HG03457 (cell line): Measurements from ENCODE around the gene SLC12A5.

Source experiments
- ATAC-seq: cut with Tn5 transposase; IDR thresholded peaks from one replicate; pipeline ENCODE4 v1.9.1; 2021; ENCODE audit warnings: moderate number of reproducible peaks; ENCODE audit not compliant: unreplicated experiment

The SLC12A5 gene

GRCh38 chr20:46025376-46025783 is 3.6 kb upstream of the SLC12A5 start:
- ATAC-seq, result no peak

- no peak for ATAC-seq
These were observed 1.7 kb upstream of the SLC12A5 start for GRCh38 chr20:46027245-46027853.

GRCh38 chr20:46028110-46028509 is 905 bp upstream of the SLC12A5 start:
- ATAC-seq, result no peak

GRCh38 chr20:46030284-46031013 is 1.4 kb downstream of the SLC12A5 start:
- no peak for ATAC-seq

GRCh38 chr20:46031014-46031569 is 2.1 kb downstream of the SLC12A5 start:
- no peak for ATAC-seq

DNA sequence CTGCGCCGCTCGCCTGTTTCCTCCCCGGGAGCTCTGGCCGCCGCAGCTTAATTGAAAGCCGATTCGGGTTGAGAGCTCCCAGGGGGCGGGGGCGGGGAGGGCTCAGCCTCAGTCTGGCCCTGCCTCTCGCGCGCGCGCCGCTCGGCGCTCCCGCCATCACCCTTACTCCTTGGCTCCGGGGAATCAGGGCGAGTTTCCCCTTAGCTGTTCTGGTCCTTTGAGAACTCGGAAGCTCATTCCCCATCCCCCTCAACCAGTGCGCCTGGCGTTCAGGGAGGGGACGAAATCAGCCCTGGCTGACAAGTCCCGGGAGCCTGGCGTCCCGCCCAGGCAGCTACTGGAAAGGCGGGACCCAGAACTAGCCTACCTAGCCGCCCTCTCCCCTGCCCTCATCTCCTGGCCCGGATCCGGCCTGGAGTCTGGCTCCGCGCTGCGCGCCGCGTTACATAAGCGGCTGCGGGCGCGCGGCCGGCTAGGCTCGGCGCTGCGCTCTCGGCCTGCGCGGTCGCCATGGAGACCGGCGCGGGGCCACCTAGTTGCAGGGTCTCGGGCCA is 2.8 kb downstream of the SLC12A5 start:
- no peak for ATAC-seq

- no peak for ATAC-seq
These were observed 5.0 kb downstream of the SLC12A5 start for GRCh38 chr20:46034039-46034438.

DNA sequence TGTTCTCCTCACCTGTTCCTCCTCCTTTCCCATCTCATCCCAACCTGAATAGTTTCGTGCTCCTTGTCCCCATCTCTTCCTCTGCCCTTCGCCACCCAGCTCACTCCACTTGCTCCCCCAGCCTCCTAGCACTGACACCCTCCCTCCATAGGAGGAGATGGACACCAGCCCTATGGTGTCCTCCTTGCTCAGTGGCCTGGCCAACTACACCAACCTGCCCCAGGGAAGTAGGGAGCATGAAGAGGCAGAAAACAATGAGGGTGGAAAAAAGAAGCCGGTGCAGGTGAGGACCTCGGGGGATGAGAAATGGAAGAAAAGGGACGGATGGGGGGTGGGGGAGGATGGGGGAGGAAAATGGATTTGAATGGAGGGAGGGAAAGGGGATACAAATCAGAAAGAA is 6.2 kb downstream of the SLC12A5 start:
- ATAC-seq, result no peak

- ATAC-seq, result no peak
These were observed 6.7 kb downstream of the SLC12A5 start for GRCh38 chr20:46035713-46036112.

GRCh38 chr20:46036370-46036769 is 7.4 kb downstream of the SLC12A5 start:
- no peak for ATAC-seq

- ATAC-seq, result no peak
These were observed 8.0 kb downstream of the SLC12A5 start for GRCh38 chr20:46037036-46037435.

- no peak for ATAC-seq
These were observed 12.0 kb downstream of the SLC12A5 start for GRCh38 chr20:46040902-46041535.

DNA sequence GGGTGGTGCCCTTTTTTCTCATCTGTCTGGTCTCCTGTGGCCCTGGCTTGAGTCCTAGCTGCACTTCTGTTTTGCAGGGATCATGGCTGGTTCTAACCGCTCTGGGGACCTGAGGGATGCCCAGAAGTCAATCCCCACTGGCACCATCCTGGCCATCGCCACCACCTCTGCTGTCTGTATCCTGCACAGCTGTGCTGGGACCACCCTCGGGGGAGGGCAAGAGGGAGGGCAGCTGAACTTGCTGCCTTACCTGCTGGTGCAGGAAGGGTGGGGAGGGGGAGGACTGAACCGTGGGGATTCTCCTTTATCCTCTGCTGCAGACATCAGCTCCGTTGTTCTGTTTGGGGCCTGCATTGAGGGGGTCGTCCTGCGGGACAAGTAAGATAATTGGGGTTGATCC is 14.5 kb downstream of the SLC12A5 start:
- no peak for ATAC-seq

- no peak for ATAC-seq
These were observed 15.9 kb downstream of the SLC12A5 start for GRCh38 chr20:46044896-46045295.

- no peak for ATAC-seq
These were observed 17.7 kb downstream of the SLC12A5 start for GRCh38 chr20:46046588-46047310.

DNA sequence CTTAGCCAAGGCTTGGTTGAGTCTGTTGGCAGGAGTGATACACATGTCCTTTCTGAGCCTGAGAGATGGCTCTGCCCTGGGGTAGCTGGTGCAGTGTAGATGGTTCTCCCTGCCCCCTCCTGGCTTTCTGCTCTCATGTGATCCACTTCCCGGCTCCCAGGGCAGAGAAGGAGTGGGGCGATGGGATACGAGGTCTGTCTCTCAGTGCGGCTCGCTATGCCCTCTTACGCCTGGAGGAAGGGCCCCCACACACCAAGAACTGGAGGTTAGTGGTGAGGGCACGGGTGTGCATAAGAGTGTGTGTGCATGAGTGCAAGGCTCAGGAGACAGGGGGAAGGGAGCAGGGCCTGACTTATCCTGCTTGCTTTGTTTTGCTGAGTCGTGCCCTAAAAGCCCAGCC is 18.8 kb downstream of the SLC12A5 start:
- no peak for ATAC-seq

DNA sequence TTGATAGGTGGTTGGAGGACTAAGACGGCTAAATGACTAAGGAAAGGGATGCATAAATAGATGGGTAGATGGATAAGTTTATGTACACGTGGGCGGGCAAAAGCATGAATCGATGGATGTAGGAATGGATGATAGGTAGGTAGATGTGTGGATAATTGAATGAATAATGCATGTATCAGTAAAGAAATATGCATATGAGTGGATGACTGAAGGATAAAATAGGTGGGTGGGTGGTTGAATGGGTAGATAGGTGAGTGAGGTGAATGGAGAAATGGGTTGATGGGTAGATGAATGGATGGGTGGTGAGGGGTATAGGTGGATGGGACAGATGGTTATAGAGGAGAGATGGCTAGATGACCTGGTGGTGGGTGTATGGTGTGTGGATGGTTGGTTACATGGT is 20.2 kb downstream of the SLC12A5 start:
- no peak for ATAC-seq

DNA sequence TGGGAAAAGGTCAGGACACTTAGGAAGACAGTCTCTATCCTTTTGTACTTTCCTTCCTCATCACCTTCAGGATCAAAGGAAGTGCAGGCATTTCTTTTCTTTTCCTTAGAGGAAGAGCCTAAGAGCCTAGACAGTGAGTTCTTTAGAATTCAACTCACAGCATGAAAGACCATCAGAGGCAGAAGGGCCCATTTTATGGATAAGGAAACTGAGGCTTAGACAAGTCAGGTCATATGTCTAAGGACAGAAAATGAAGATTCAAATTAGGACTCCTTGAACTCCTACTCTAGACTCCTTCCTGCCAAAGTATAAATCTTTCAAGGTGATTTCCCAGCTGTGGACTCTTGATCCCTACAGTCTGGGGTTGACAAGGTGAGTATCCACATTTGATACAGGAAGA is 20.8 kb downstream of the SLC12A5 start:
- ATAC-seq, result no peak

- ATAC-seq, result no peak
These were observed 21.4 kb downstream of the SLC12A5 start for GRCh38 chr20:46050444-46050843.

GRCh38 chr20:46050885-46051284 is 21.9 kb downstream of the SLC12A5 start:
- no peak for ATAC-seq
